Testis (tissue), 3 donors: Measurements from ENCODE around the gene RBBP8NL. TPM values are rescaled to one million over a fixed set of nuclear protein-coding genes. Genes with fewer than 3 reads are reported as not detected.
A peak's percentile ranks its signal among the peaks of the same experiment; 100 is the strongest.

ENCODE experiments used
- DNase-seq: peaks from one replicate; pipeline ENCODE4 v3.0.0-alpha.2; 2019
- H3K27ac ChIP-seq, 2 donors: fragments of 200-600 bp; sonication (generic); one replicate each; pipeline ENCODE4 v1.5.1; 2019
- H3K27me3 ChIP-seq: fragments of 200-600 bp; sonication (generic); one replicate; pipeline ENCODE4 v1.5.1; 2019
- H3K36me3 ChIP-seq: fragments of 200-600 bp; sonication (generic); one replicate; pipeline ENCODE4 v1.5.1; 2017; ENCODE audit warnings: low read depth; ENCODE audit errors: missing control alignments
- H3K4me1 ChIP-seq: fragments of 200-600 bp; sonication (generic); one replicate; pipeline ENCODE4 v1.5.1; 2019
- H3K4me3 ChIP-seq, 2 donors: fragments of 200-600 bp; sonication (generic); one replicate each; pipeline ENCODE4 v1.5.1; 2017 to 2019
- H3K9me3 ChIP-seq: fragments of 200-600 bp; sonication (generic); one replicate; pipeline ENCODE4 v1.5.1; 2017
- POLR2A ChIP-seq: fragments of 450-650 bp; IDR thresholded peaks from one replicate; pipeline ENCODE4 v1.6.1; 2017; ENCODE audit warnings: antibody characterized with exemption, mild to moderate bottlenecking, moderate library complexity
- WGBS, 2 donors: methylation state at CpG; one replicate each; pipeline ENCODE4 v1.1.5; 2018; 5-methylcytosine and 5-hydroxymethylcytosine counted together
- intact Hi-C: fragments of 100-400 bp; cut with DNase I; formaldehyde crosslinking; loops from one replicate; pipeline ENCODE4 v1.15.1; 2023; ENCODE audit warnings: low total_unique reads
- polyA plus RNA-seq: library from polyadenylated mRNA; stranded (reverse); fragments of 350-450 nt; fragmentation: Illumina TruSeq; extraction: RNeasy Lipid Tissue Mini Kit (QIAGEN cat#74804); gene quantifications from one replicate; pipeline ENCODE4 v1.2.3, GENCODE V29; 2014; ENCODE audit warnings: low read depth, low replicate concordance; ENCODE audit not compliant: insufficient read depth
- total RNA-seq, 2 donors: library from RNA; depleted of rRNA; stranded (reverse); fragments of >200 nt; gene quantifications; one replicate each; pipeline ENCODE4 v1.2.3, GENCODE V29; 2016
- TF ChIP-seq, protein P1 (sequence below), 3 experiments: fragments of 450-650 bp in 2 of 3; fragments of 200-600 bp in 1 of 3; sonication (generic) in 1 of 3; IDR thresholded peaks; one replicate each; pipeline ENCODE4 v1.5.1; 2016 to 2019; ENCODE audit warnings: antibody characterized with exemption in 3 of 3, mild to moderate bottlenecking in 2 of 3, moderate library complexity in 1 of 3

RBBP8NL gene
- total and polyA plus RNA-seq, 3 donors from 2014 or later = 0.81 to 2.8 (median 1.3) TPM

- H3K27me3 ChIP-seq = no peaks in the 10 kb centered on the region
- no peaks in the 10 kb centered on the region for H3K36me3 ChIP-seq
- no peak for DNase-seq
- H3K27ac ChIP-seq = no peak overlapping the region
- no peaks in the 10 kb centered on the region for H3K9me3 ChIP-seq
- intact Hi-C loops = no loop called here
- H3K4me1 ChIP-seq = no peaks in the 10 kb centered on the region
- H3K4me3 ChIP-seq = no peak overlapping the region
- WGBS, 2 donors = 78 to 83% methylated on average over 9 to 10 of the region's 10 CpGs
- TF ChIP-seq, protein P1, sequence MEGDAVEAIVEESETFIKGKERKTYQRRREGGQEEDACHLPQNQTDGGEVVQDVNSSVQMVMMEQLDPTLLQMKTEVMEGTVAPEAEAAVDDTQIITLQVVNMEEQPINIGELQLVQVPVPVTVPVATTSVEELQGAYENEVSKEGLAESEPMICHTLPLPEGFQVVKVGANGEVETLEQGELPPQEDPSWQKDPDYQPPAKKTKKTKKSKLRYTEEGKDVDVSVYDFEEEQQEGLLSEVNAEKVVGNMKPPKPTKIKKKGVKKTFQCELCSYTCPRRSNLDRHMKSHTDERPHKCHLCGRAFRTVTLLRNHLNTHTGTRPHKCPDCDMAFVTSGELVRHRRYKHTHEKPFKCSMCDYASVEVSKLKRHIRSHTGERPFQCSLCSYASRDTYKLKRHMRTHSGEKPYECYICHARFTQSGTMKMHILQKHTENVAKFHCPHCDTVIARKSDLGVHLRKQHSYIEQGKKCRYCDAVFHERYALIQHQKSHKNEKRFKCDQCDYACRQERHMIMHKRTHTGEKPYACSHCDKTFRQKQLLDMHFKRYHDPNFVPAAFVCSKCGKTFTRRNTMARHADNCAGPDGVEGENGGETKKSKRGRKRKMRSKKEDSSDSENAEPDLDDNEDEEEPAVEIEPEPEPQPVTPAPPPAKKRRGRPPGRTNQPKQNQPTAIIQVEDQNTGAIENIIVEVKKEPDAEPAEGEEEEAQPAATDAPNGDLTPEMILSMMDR (IDR thresholded peaks at IDR 0.05) = no peak
- no peak for TF ChIP-seq POLR2A
Measured at GRCh38 chr20:62451156-62451767, 23.9 kb upstream of the RBBP8NL start.

- H3K36me3 ChIP-seq = no peaks in the 10 kb centered on the region
- no peak overlapping the region for H3K27ac ChIP-seq
- no peak for TF ChIP-seq POLR2A
- TF ChIP-seq, protein P1 (IDR thresholded peaks at IDR 0.05) = no peak
- no peaks in the 10 kb centered on the region for H3K4me1 ChIP-seq
- DNase-seq = peak; percentile 63
- 60 to 76% methylated on average over 16 to 24 of the region's 24 CpGs for WGBS, 2 donors
- intact Hi-C loops = no loop called here
- no peak overlapping the region for H3K4me3 ChIP-seq
- no peaks in the 10 kb centered on the region for H3K9me3 ChIP-seq
- H3K27me3 ChIP-seq = no peaks in the 10 kb centered on the region
Measured at GRCh38 chr20:62449951-62450691, 22.8 kb upstream of the RBBP8NL start.

DNA sequence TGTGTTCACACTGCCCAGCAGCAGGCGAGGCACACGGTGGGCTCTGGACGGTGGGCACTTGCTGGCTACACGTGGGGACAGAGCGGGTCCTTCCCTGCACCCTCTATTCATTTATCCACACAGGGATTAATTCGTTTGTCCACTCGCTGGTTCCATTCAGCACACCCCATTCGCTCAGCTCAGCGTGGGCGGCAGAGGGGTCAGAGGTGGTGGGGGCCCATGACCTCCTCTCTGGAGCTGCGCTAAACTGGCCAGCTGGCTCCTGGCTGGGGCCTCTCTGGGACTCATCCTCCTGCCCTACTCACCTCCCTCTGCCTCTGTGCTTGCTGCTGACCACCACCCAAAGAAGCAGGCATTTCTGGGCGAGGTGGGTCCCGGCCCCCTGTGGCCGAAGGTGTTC is 21.4 kb upstream of the RBBP8NL start:
- H3K36me3 ChIP-seq = no peaks in the 10 kb centered on the region
- intact Hi-C loops = no loop called here
- no peak overlapping the region for H3K27ac ChIP-seq
- DNase-seq = no peak
- H3K27me3 ChIP-seq = no peaks in the 10 kb centered on the region
- 59 to 69% methylated on average over 14 of the region's 14 CpGs for WGBS, 2 donors
- H3K9me3 ChIP-seq = no peaks in the 10 kb centered on the region
- TF ChIP-seq POLR2A = no peak
- TF ChIP-seq, protein P1 (IDR thresholded peaks at IDR 0.05) = no peak
- H3K4me3 ChIP-seq = no peak overlapping the region
- no peaks in the 10 kb centered on the region for H3K4me1 ChIP-seq

DNA sequence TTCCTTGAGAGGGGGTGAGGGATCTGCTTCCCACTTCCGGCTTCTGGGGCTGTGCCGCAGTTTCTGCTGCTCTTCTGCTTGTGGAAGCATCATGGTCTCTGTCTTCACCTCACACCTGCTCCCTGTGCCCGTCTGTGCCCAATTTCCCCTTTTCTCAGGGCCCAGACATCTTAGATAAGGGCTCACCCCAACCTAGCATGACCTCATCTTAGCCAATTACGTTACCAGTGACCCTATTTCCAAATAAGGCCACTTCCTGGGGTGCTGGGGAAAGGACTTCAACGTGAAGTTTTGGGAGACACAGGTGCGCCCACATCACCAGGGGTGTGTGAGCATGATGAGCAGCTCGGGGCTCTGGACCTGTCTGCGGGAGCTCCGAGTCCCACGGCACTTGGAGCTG is 20.7 kb upstream of the RBBP8NL start:
- H3K4me3 ChIP-seq = no peak overlapping the region
- intact Hi-C loops = no loop called here
- no peak for DNase-seq
- TF ChIP-seq POLR2A = no peak
- TF ChIP-seq, protein P1 (IDR thresholded peaks at IDR 0.05) = no peak
- no peak overlapping the region for H3K27ac ChIP-seq
- WGBS, 2 donors = 79 to 92% methylated on average over 8 to 10 of the region's 10 CpGs
- no peaks in the 10 kb centered on the region for H3K27me3 ChIP-seq
- H3K9me3 ChIP-seq = no peaks in the 10 kb centered on the region
- H3K4me1 ChIP-seq = no peaks in the 10 kb centered on the region
- H3K36me3 ChIP-seq = no peaks in the 10 kb centered on the region
